ENCODE measurements around the gene GOLGA2.

The GOLGA2 gene

DNA sequence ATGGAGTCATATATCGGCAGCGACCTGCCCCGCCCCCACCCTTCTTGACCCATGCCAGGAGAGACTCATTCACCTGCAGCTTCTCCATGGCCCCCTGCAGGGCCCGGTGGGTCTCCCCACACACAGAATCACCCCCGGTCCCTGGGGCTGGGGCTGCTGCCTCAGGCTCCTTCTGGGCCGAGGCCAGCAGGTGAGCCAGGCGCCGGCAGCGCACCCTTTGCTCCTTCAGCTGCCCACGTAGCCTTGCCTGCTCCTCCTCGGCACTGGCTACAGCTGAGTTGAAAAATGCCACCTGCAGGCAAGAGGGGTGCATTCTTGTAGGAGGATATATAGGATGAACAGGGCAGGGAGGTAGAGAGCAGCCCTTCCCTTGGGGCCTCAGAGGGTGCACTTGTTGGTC, 17.9 kb downstream of the GOLGA2 start:
- DNase-seq (ENCODE audit: extremely low read depth in 1 of 2, low read depth in 1 of 2): no peak

DNA sequence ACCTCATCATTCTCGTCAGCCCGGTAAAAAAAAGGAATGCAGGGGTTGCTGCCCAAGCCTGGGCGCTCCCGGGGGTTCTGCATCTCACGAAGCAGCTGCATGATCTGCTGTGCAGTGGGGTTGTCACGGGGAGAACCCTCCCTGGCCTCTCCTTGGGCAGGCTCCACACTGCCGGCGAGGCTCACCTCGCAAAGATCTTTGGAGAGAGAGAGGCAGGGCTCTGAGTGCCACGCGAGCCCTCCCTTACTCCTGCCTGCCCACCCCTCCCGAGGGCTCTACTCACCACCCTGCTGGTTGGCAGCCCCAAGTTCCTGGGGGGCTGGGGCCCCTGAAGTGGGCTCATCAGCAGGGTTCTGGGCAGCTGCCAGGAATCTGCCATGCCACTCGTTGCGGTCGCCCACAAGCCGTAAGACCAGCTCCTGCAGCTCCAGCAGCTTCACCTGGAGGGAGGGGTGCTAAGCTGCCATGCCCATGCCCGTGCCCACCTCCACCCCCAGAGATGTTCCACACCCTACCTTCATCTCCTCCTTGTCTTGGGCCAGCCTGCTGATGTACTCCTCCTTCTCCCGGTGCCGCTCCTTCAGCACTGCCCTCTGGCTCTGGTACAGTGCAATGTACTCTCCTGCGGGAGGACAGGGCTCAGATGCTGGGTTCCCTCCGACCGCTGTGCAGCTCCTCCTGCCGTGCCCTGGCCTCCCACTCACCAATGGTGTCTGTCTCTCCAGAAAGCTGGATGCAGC, 18.6 kb downstream of the GOLGA2 start:
- DNase-seq (ENCODE audit: extremely low read depth in 1 of 2, low read depth in 1 of 2): no peak

DNA sequence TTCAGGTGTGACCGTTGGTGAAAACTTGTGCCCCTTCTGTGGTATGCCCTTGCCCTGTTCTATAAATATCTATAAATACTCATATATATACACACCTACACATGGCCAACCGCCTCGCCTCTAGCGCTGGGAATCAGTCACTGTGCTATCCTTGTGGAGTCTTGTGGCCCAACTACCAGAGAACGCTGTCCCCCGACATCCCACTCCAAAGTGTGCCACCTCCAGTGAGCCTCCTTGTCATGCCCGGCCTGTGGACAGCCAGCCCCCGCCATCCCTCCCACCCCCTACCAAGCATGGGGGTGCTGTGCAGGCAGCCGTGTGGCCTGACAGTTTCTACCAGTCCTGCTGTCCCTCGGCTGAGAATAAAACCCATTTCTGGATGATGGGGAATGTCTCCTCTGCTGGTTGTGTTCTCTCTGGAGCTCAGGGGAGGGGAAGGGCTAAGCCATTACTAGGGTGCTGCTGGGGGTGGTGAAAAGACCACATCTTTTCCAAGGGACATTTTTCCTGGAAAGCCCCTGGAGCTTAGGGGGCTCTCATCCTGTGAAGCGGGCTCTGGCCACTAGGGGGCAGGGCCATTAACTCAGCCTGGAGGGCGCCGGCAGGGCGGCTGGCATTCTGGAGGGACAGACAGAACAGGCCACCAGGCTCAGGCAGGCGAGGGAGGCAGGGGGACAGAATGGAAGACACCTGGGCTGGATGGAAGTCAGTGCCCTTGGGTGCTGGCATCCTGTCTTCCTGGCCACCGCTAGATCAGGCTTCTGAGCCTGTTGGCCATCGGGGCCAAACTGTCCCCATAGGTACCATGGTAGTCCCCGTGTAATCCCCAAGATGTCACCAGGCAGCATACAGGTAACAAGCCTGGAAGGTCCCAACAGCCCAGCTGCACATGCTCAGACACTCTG, 20.7 kb downstream of the GOLGA2 start:
- no peak for DNase-seq (ENCODE audit: extremely low read depth in 1 of 2, low read depth in 1 of 2)

DNA sequence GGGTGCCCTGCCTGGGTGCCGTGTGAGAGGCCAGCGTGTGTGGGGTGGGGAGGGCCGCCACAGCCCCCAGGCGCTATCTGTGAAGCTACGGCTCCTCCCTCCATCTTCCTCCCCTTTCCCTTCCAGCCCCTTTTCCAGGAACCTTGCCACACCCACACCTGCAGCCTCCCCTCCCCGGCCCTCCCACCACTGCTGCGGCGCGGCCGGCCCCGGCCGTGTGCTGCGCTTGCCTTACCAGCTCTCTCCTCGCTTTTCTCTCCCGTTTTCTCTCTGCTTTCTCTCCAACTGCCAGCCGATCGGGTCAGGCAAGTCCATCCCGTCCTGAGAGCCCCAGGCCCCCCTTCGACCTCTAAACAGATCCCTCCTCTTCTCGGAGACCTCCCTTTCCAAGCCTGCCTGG, 21.4 kb downstream of the GOLGA2 start:
- no peak for DNase-seq (ENCODE audit: extremely low read depth in 1 of 2, low read depth in 1 of 2)

DNA sequence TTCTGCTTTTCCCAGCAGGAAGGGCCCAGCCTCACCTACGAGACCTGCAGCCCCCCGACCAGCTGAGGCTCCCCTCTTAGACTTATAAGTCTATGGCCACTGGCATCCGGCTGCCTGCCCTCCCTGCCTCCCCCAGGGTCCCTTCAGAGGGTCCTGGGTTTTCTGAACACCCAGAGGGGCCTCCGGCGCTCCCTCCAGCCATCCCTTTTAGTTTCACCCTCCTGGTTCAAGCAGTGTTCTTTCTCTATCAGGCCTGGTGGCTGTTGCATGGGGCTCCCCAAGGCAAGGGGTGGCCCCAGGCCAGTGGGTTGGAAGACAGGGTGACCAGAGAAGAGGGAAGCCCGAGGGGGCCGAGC, 21.8 kb downstream of the GOLGA2 start:
- DNase-seq (ENCODE audit: extremely low read depth in 1 of 2, low read depth in 1 of 2): no peak

DNA sequence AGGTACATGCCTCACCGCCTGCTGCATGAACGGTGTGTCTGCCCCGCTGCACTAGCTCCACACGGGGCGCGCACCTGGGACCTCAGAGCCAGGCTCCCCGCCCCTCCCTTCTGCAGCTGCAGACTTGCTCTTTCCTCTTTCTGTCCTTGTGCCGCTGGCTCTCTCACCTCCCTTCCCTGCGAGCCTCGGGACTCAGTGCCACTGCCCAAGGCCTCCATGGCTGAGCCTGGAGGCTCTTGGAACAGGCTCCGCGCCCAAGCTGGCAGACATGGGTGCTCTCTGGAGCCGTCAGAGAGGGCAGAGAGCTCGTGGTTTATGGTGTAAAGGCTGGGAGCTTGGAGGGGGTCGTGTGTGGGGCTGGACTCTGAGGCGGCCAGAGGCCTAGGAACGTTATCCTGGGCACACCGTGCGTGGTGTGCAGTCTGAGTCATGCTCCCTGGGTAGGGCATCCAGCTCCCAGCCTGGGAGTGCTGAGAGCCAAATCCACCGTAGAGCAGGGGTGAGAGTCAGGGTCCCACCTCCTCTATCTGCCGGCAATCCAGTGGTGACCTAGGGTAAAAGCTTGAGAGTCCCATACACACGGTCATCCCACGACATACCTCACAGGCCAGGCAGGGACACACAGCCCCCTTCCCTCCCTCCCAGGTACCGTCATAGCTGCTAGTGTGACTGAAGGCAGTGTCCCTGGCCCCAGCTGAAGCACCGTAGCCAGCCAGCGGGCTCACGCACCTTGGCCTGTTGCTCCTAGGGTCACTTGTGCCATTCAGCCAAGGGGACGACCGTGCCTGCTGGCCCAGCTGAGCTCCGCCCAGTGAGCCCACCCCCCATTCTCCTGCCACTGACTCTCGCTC, 22.4 kb downstream of the GOLGA2 start:
- DNase-seq (ENCODE audit: extremely low read depth in 1 of 2, low read depth in 1 of 2): no peak

DNA sequence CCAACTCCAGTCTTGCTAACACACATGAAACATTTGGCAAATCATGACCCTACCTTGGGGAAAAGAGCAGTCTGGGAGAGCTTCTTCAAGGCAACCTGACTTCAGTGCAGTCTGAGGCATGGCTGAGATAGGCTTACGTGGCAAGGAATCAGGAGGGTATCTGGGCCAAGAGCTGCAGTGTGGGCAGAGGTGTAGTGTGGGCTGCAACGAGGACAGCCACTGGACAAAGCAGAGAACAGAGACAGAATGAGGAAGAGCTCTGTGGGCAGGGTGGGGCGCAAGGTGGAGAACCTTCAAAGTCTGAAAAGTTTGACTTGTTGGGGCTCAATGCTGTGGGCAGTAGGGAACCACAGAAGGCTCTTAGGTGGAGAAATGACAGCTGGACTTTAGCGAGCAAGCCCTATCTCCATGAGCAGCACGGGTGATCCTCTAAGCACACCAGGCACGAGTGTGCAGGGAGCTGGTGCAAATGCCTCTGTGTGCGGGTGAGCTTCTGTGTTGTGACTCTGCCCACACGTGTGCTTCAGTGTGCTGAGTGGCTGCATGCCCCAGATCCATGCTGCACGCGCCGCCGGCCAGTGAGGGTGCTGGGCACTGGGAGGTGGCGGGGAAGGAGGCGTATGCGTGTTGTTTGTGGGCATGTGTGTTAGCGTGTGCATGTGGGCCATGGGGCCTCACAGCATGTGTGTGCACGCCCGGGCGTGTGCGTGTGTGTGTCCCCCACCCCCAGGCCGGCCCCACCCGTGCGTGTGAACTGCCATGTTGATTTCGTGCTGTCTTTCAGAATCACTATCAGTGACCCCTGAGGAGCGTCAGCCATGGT, 23.3 kb downstream of the GOLGA2 start:
- DNase-seq (ENCODE audit: extremely low read depth in 1 of 2, low read depth in 1 of 2): no peak

DNA sequence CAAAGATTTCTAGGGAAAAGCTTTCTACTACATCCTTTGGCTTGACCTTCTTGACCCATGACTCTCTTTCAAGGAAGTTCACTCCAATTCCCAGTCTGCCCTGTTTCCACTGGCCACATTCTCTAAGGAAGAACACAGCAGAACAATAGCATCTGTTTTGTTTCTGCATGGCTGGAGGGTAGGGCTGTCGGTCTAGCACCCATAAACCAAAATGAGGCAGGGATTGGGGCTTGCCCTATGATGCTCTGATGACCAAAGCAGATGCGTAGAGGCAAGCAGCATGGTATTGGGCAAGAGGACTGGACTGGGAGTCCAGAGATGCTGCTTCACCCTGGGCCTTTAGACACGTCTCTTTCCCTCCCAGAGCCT, 24.1 kb downstream of the GOLGA2 start:
- DNase-seq (ENCODE audit: extremely low read depth in 1 of 2, low read depth in 1 of 2): no peak

DNA sequence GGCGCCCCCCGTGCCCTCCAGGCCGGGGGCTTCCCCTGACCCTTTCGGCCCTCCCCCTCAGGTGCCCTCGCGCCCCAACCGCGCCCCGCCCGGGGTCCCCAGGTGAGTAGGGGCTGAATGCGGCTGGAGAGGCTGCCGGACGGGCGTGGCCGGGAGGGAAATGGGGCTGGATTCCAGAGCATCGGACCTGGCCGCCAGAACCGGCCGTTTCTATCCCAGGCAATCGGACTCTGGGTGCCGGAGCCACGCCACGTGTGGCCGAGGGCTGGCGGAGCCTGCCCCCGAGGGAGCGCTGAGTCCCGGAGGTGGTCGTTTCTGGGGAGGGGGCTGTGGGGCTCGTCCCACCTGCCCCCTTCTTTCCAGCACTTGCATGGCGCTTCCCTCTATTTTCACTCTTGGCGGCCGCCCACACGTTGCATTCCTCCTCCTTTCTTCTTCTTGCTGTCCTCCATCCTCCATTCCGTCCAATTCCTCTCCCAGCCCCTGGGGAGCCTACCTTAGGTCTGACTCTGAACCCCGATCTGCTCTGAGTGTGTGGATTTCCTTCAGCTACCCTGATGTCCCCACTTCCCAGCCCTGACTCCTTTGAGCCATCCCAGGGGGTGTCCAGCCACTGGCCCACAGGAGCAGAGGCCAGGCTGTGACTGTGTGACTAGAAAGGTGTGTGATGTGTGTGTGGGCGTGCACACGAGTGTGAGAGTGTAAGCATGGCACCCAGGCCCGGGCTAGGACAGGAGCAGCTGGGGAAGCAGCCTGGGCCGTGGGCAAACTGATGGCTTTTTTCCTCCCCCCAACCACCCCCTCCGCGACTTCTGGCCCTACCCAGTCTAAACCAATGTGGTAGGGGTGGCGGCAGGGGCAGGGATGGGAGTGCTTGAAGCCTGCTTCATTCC, 24.7 kb downstream of the GOLGA2 start:
- DNase-seq (ENCODE audit: extremely low read depth in 1 of 2, low read depth in 1 of 2): no peak

DNA sequence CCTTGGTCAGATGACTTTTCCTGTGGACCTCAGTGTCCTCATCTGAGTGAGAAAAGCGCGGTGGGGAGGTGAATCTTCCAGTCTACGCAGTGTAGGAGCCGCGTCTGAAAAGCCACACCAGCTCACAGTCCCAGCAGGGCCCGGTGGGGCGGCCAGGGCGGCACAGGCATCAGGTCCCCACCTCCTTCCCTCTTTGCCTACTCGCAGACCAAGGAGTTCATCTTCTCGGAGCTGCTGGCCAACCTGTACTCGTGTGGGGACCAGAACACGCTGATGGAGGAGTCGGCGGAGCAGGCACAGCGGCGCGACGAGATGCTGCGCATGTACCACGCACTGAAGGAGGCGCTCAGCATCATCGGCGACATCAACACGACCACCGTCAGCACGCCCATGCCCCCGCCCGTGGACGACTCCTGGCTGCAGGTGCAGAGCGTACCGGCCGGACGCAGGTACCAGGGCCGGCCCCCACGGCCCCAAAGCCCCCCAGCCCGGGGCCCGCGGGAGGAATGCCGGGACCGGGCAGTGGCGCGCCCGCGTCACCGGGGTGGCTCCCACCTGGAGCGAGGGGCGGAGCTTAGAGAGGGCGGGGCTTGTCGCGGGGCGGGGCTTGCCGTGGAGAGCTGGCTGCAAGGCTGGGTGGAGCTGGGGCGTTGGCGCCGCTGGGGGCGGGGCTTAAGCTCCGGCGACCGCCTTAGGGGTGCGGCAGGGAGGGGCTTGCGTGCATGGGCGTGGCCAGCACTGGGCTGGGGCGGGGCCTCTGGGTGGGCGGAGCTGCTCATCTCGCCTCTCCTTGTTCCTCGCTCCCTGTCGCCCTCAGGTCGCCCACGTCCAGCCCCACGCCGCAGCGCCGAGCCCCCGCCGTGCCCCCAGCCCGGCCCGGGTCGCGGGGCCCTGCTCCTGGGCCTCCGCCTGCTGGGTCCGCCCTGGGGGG, 25.6 kb downstream of the GOLGA2 start:
- DNase-seq (ENCODE audit: extremely low read depth in 1 of 2, low read depth in 1 of 2): peak; percentile 92 to 96

DNA sequence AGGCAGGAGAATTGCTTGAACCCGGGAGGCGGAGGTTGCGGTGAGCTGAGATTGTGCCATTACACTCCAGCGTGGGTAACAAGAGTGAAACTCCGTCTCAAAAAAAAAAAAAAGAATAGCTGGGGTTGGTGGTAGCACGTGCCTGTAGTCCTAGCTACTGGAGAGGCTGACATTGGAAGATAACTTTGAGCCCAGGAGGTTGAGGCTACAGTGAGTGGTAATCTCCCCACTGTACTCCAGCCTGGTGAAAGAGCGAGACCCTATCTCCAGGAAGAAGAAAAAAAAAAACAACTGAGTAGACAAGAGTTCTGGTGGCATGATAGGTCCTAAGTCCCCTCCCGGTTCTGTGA, 26.3 kb downstream of the GOLGA2 start:
- no peak for DNase-seq (ENCODE audit: extremely low read depth in 1 of 2, low read depth in 1 of 2)

DNA sequence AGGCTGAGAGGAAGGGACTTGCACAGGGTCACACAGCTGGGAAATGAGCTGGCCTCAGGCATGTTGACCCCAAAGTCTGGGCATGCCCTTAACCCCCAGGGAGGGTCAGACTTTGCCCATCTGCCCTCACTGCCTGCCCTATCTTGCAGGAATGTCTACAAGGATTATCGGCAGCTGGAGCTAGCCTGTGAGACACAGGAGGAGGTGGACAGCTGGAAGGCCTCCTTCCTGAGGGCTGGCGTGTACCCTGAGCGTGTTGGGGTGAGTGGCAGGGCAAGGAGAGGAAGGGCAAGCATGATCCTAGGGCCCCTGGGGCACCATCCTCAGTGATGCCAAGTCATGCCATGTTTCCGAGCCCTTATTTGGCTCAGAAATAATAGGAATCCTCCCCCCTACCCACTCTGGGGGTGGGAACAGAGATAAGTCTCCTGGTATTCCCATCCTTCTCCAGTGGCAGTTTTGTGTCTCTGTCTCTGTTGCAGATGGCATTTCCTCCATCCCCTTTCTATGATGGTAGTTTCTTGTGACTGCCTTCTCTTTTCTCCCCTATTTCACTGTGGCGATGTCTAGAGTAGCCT, 28.5 kb downstream of the GOLGA2 start:
- DNase-seq (ENCODE audit: extremely low read depth in 1 of 2, low read depth in 1 of 2): no peak

DNA sequence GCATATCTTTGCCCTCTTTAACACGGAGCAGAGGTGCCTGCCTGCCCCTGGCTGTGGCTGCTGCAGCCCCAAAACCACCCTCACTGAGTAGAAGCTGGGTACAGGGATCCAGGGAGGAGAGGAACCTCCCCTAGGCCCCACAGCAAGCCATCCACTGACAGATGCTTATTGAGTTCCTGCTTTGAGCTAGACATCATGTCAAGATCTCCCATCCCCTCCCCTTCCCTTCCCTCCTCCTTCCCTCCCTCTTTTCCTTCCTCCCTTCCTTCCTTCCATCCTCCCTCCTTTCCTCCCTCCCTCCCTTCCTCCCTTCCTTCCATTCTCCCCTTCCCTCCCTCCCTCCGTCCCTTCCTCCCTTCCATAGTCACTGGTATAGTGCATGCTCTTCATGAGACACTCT, 29.3 kb downstream of the GOLGA2 start:
- no peak for DNase-seq (ENCODE audit: extremely low read depth in 1 of 2, low read depth in 1 of 2)

DNA sequence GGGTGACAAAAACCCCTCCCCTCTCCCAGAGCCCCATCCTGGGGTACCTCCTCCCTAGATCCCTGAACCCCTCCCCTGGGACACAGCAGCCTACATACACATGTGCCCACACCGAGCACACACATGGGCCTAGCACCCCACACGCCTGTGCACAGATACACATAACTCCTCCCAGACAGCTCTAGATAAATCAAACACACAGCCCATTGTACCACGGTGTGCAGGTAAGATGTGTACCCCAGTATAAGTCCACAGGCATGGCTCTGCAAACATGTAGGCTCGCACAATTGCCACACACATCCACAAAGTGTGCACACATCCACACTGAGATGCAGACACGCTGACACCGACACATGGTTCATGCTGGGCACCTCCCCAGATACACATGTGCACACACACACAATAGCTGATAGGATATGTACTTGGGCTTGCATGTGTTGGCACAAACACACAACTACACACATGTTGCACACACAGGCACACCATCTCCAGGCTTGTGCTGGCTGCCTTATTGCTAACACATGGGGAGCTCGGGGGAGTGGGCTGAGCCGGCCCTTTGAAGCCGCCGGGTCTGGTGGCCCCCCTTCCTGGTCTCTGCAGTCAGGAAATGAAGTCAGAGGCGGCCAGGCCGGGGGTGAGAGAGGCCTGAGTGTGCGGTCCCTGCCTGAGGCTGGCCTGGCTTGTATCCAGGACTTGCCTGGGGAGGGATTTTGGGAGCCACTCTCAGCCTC, 30.2 kb downstream of the GOLGA2 start:
- DNase-seq (ENCODE audit: extremely low read depth in 1 of 2, low read depth in 1 of 2): no peak

DNA sequence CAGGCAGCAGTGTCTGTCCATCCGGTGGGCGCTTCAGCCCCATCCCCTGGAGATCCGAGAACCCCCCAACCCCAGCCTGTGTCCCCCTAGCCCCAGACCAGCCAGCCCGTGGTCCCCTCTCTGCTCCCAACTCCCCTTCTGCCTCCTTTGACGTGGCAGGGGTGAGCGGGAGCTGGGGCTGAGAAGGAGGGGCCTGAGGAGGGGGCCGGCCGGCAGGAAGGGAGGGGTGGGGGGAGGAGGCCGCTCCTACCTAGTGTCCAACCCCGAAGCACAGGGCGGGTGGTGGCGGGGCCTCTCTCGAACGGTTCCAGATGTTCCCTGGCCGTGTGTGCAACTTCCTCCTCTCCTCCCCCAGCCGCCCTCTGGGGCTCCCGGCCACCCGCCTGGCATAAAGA, 31.0 kb downstream of the GOLGA2 start:
- DNase-seq (ENCODE audit: extremely low read depth in 1 of 2, low read depth in 1 of 2): no peak

DNA sequence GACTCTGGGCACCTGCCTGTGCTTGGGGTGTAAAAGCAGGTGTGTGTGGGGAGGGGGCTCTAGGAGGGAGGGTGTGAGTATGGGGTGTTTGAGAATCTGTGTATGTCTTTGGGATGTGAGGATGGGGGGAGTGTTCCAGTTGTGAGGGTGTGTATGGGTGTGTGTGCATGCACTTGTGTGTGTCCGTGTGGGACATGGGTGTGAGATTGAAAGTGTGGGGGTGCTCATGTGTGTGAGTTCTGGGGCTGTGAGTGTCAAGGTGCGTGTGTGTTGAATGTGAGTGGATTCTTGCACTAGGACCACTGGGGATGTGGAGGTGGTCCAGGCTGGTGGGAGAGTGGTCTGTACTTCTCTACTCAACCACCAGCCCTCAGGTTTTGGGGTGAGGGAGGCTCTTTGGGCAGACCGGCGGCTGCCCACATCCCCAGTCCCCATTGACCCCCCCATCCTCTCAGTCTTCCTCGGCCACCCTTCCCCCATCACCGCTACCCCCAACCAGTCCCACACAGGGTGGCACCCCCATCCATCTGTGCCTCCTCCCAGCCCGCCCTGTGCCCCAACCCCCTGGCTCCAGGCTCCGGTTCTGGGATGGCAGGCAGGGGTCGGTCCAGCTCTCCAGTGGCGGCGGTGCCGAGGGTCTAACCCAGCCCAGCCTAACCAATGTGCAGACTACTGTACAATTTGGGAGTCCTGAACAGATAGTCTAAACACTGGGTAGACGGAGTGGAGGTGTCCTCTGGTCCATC, 31.5 kb downstream of the GOLGA2 start:
- no peak for DNase-seq (ENCODE audit: extremely low read depth in 1 of 2, low read depth in 1 of 2)

All from stimulated activated CD8-positive, alpha-beta memory T cell treated with anti-CD3 and anti-CD28 coated beads, Interleukin-7, amount 100 ng/mL, for 48 hours (primary cell).